Measurements from ENCODE around the gene ETNPPL.

DNA sequence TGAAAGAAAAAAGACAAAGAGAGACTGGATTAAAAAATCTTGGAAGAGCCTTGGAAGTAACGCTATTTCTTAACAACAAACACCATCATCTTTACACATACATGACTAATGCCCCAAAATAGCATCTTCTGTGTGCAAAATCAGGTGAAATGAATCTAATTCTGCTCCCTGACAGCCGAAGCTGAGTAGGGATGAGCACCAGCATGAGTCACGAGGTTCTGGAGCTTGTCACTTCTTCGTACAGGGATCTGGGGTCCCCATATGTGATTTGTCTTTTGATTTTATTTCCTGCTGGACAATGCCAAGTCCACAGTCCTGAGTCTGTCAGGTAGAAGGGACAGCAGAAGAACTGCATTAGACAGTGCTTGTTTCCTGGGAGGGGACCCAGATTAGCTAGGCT is 56.6 kb downstream of the ETNPPL start:
- TF ChIP-seq EZH2 (IDR thresholded peaks at IDR 0.05; ENCODE audit: borderline replicate concordance, low read depth, low read length, poor library complexity, severe bottlenecking) (no peak), CTCF (conservative IDR thresholded peaks at IDR 0.05; ENCODE audit: low read depth, low read length) (no peak)
